OCI-LY1 (cell line): Measurements from ENCODE around the gene SLC15A5.

Experiments used
- H2AFZ ChIP-seq: fragments of 200-600 bp; sonication (generic), shearing (Covaris generic); 2 replicates; pipeline ENCODE4 v1.6.0; 2014; ENCODE audit warnings: antibody characterized with exemption, mild to moderate bottlenecking, low read length
- H3F3A ChIP-seq: fragments of 200-600 bp; sonication (generic), shearing (Covaris generic); 2 replicates; pipeline ENCODE4 v1.6.0; 2014; ENCODE audit warnings: mild to moderate bottlenecking, antibody characterized with exemption, low read length, moderate library complexity; ENCODE audit not compliant: insufficient read depth
- H3K27ac ChIP-seq: fragments of 200-600 bp; sonication (generic); 2 replicates; pipeline ENCODE4 v1.5.1; 2014; ENCODE audit warnings: low read length, mixed run types, mild to moderate bottlenecking, low read depth; ENCODE audit not compliant: poor library complexity, severe bottlenecking
- H3K27me3 ChIP-seq: fragments of 200-600 bp; sonication (generic); 2 replicates; pipeline ENCODE4 v1.6.0; 2014; ENCODE audit warnings: antibody characterized with exemption, mild to moderate bottlenecking, low read length, moderate library complexity; ENCODE audit not compliant: insufficient read depth
- H3K36me3 ChIP-seq: fragments of 200-600 bp; sonication (generic); 2 replicates; pipeline ENCODE4 v1.6.1; 2014; ENCODE audit warnings: mild to moderate bottlenecking, antibody characterized with exemption, low read length, moderate library complexity, mixed read lengths; ENCODE audit not compliant: insufficient read depth
- H3K4me1 ChIP-seq: fragments of 200-600 bp; sonication (generic); 2 replicates; pipeline ENCODE4 v1.5.1; 2014; ENCODE audit warnings: mild to moderate bottlenecking, low read length, moderate library complexity; ENCODE audit not compliant: insufficient read depth, severe bottlenecking
- H3K4me2 ChIP-seq: fragments of 200-600 bp; sonication (generic), shearing (Covaris generic); 2 replicates; pipeline ENCODE4 v1.6.1; 2014; ENCODE audit warnings: low read length
- H3K4me3 ChIP-seq: fragments of 200-600 bp; sonication (generic); 2 replicates; pipeline ENCODE4 v1.5.1; 2014; ENCODE audit warnings: low read length, low read depth, mild to moderate bottlenecking, mixed read lengths; ENCODE audit not compliant: poor library complexity, severe bottlenecking
- H3K79me2 ChIP-seq: fragments of 200-600 bp; shearing (Covaris generic); 2 replicates; pipeline ENCODE4 v1.6.1; 2016; ENCODE audit warnings: mixed run types, low read length, mixed read lengths; ENCODE audit not compliant: insufficient read depth
- H3K9ac ChIP-seq: fragments of 200-600 bp; sonication (generic), shearing (Covaris generic); 2 replicates; pipeline ENCODE4 v1.6.1; 2014; ENCODE audit warnings: mild to moderate bottlenecking, low read length, mixed read lengths
- H3K9me2 ChIP-seq: fragments of 200-600 bp; sonication (generic), shearing (Covaris generic); 2 replicates; pipeline ENCODE4 v1.6.1; 2014; ENCODE audit warnings: low read depth, mild to moderate bottlenecking, low read length, mixed read lengths
- H3K9me3 ChIP-seq: fragments of 200-600 bp; shearing (Covaris generic); 2 replicates; pipeline ENCODE4 v1.6.1; 2014; ENCODE audit warnings: low read length, mixed read lengths
- H4K20me1 ChIP-seq: fragments of 200-600 bp; sonication (generic), shearing (Covaris generic); 2 replicates; pipeline ENCODE4 v1.6.0; 2016; ENCODE audit warnings: mild to moderate bottlenecking, low read length; ENCODE audit not compliant: insufficient read depth
- EZH2 ChIP-seq: fragments of 200-600 bp; sonication (generic), shearing (Covaris generic); IDR thresholded peaks from 2 replicates; pipeline ENCODE4 v1.8.0; 2017; ENCODE audit warnings: borderline replicate concordance, mixed run types, mild to moderate bottlenecking, antibody characterized with exemption, low read length, moderate library complexity, mixed read lengths
- TF ChIP-seq, protein P1 (sequence below): fragments of 200-600 bp; sonication (generic), shearing (Covaris generic); IDR thresholded peaks from 2 replicates; pipeline ENCODE4 v1.5.1; 2017; ENCODE audit warnings: mild to moderate bottlenecking, antibody characterized with exemption, low read length, moderate library complexity, mixed read lengths

The SLC15A5 gene

DNA sequence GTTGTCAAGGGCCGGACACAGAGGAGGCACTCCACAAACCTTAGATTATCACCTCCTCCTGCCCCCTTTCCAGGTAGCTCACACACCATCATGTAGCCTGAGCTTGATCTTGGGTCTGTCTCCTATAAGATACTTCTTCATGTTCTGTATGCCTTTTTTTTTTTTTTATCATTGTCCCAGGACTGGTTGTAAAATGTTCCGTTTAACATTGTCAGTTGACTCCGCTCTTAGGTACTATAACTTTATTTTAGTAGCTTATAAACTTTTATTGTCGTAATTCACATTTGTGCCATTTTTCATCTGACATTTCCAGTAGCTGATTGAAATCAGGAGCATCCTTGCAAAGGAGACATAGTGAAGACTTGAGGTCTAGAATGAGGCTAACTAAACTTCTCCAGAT lies 79.9 kb downstream of the SLC15A5 start:
- H3K9me3 ChIP-seq: 0 out of 2 replicates have a peak, but pooled peaks cover 7% of the 10 kb centered on the region
- H2AFZ ChIP-seq: no peak overlapping the region
- no peaks in the 10 kb centered on the region for H3K79me2 ChIP-seq
- no peak overlapping the region for H3K4me3 ChIP-seq
- H3K9ac ChIP-seq: no peak overlapping the region
- H3K27ac ChIP-seq: no peak overlapping the region
- H3F3A ChIP-seq: no peaks in the 10 kb centered on the region
- no peaks in the 10 kb centered on the region for H3K36me3 ChIP-seq
- H4K20me1 ChIP-seq: no peaks in the 10 kb centered on the region
- no peaks in the 10 kb centered on the region for H3K9me2 ChIP-seq
- TF ChIP-seq, protein P1, sequence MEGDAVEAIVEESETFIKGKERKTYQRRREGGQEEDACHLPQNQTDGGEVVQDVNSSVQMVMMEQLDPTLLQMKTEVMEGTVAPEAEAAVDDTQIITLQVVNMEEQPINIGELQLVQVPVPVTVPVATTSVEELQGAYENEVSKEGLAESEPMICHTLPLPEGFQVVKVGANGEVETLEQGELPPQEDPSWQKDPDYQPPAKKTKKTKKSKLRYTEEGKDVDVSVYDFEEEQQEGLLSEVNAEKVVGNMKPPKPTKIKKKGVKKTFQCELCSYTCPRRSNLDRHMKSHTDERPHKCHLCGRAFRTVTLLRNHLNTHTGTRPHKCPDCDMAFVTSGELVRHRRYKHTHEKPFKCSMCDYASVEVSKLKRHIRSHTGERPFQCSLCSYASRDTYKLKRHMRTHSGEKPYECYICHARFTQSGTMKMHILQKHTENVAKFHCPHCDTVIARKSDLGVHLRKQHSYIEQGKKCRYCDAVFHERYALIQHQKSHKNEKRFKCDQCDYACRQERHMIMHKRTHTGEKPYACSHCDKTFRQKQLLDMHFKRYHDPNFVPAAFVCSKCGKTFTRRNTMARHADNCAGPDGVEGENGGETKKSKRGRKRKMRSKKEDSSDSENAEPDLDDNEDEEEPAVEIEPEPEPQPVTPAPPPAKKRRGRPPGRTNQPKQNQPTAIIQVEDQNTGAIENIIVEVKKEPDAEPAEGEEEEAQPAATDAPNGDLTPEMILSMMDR: no peak
- TF ChIP-seq EZH2: no peak
- no peaks in the 10 kb centered on the region for H3K27me3 ChIP-seq
- peaks cover 14% of the 10 kb centered on the region for H3K4me1 ChIP-seq
- no peak overlapping the region for H3K4me2 ChIP-seq

DNA sequence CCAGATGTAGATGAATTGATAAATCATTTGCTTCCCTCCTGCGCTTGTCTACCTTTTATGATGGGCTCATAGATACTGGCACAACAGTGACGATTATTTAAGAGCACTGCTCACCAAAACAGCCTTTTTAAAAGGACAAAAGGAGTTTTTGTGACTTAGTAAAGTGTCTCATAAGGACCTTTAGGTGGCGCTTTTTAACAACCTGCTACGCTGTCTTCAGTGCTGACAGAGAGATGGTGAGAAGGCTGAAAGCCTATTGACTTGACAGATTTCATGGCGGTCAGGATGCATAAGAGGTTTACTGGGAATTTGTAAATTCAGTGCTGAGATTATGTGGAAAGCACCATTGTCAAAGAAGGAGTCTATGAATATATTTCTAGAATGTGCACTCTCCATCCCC lies 87.6 kb downstream of the SLC15A5 start:
- H3K4me3 ChIP-seq: no peak overlapping the region
- H2AFZ ChIP-seq: no peak overlapping the region
- H3K27ac ChIP-seq: no peak overlapping the region
- H3F3A ChIP-seq: no peaks in the 10 kb centered on the region
- H3K9ac ChIP-seq: no peak overlapping the region
- H3K9me3 ChIP-seq: no peaks in the 10 kb centered on the region
- no peaks in the 10 kb centered on the region for H3K79me2 ChIP-seq
- H3K4me1 ChIP-seq: no peaks in the 10 kb centered on the region
- no peaks in the 10 kb centered on the region for H4K20me1 ChIP-seq
- H3K36me3 ChIP-seq: no peaks in the 10 kb centered on the region
- TF ChIP-seq, protein P1: peak; percentile 64
- TF ChIP-seq EZH2: no peak
- H3K9me2 ChIP-seq: no peaks in the 10 kb centered on the region
- no peak overlapping the region for H3K4me2 ChIP-seq
- 0 out of 2 replicates have a peak, but pooled peaks cover 7% of the 10 kb centered on the region for H3K27me3 ChIP-seq

DNA sequence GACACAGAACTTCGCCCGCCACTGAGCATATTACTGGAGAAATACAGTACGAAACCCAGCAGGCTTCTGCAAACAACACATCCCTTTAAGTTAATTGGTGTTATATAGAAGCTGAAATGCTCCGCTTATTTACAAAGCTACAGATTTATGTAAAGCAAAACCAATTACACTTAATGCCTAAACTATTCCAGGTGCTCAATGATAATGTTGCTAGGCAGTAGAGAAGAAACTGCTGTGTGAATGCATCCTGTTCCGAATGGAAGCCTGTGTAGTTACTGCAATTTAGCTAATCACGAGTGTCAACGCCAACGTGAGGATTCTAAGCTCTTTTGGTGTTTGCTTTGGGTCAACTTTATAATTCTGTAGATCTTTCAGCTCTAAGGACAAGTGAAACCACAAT lies 89.8 kb downstream of the SLC15A5 start:
- no peaks in the 10 kb centered on the region for H3K9me3 ChIP-seq
- no peak overlapping the region for H3K4me2 ChIP-seq
- no peak overlapping the region for H2AFZ ChIP-seq
- H3F3A ChIP-seq: no peaks in the 10 kb centered on the region
- H3K36me3 ChIP-seq: no peaks in the 10 kb centered on the region
- H3K9me2 ChIP-seq: no peaks in the 10 kb centered on the region
- H3K4me3 ChIP-seq: no peak overlapping the region
- H3K4me1 ChIP-seq: no peaks in the 10 kb centered on the region
- no peak overlapping the region for H3K9ac ChIP-seq
- H3K27me3 ChIP-seq: 0 out of 2 replicates have a peak, but pooled peaks cover 7% of the 10 kb centered on the region
- no peaks in the 10 kb centered on the region for H4K20me1 ChIP-seq
- TF ChIP-seq, protein P1: no peak
- TF ChIP-seq EZH2: no peak
- no peaks in the 10 kb centered on the region for H3K79me2 ChIP-seq
- H3K27ac ChIP-seq: no peak overlapping the region
